ENCODE measurements around the gene SLC32A1. TPM values are rescaled to one million over a fixed set of nuclear protein-coding genes. Genes with fewer than 3 reads are reported as not detected.

The SLC32A1 gene
- total RNA-seq, 2 donors from 2014 or later = not detected

GRCh38 chr20:38737887-38738286 is 13.6 kb downstream of the SLC32A1 start:
- no peaks in the 10 kb centered on the region for H3K36me3 ChIP-seq
- TF ChIP-seq CTCF (IDR thresholded peaks at IDR 0.05) = no peak
- H3K4me1 ChIP-seq = no peaks in the 10 kb centered on the region
- no peak for DNase-seq (ENCODE audit: low spot score)
- H3K9me3 ChIP-seq = no peaks in the 10 kb centered on the region
- H3K27ac ChIP-seq = no peak overlapping the region
- no peak overlapping the region for H3K4me3 ChIP-seq
- no peaks in the 10 kb centered on the region for H3K27me3 ChIP-seq

GRCh38 chr20:38745757-38746156 is 21.5 kb downstream of the SLC32A1 start:
- Histone ChIP-seq H3K4me3 (no peak overlapping the region), H3K27me3 (no peaks in the 10 kb centered on the region), H3K4me1 (peaks cover 0 to 13% of the 10 kb centered on the region in 2 donors), H3K36me3 (no peaks in the 10 kb centered on the region), H3K9me3 (no peaks in the 10 kb centered on the region), H3K27ac (no peak overlapping the region)
- no peak for DNase-seq (ENCODE audit: low spot score)
- no peak for TF ChIP-seq CTCF (IDR thresholded peaks at IDR 0.05)

GRCh38 chr20:38747495-38748096 is 23.3 kb downstream of the SLC32A1 start:
- H3K36me3 ChIP-seq = no peaks in the 10 kb centered on the region
- no peaks in the 10 kb centered on the region for H3K9me3 ChIP-seq
- H3K27me3 ChIP-seq = no peaks in the 10 kb centered on the region
- peaks cover 0 to 13% of the 10 kb centered on the region in 2 donors for H3K4me1 ChIP-seq
- peak overlapping the region; percentile 86 to 92 for H3K27ac ChIP-seq
- TF ChIP-seq CTCF (IDR thresholded peaks at IDR 0.05) = no peak
- no peak for DNase-seq (ENCODE audit: low spot score)
- peak overlapping the region; percentile 77 to 93 for H3K4me3 ChIP-seq

- no peak for TF ChIP-seq CTCF (IDR thresholded peaks at IDR 0.05)
These were observed 24.0 kb downstream of the SLC32A1 start, which contains the start of gene ACTR5 for GRCh38 chr20:38748097-38748860. Gene ACTR5, plus strand, starts transcription at chr20:38748460. Its CDS starts 19 bp downstream, at chr20:38748479.

GRCh38 chr20:38748861-38749149 is 24.5 kb downstream of the SLC32A1 start:
- no peak for DNase-seq (ENCODE audit: low spot score)
- Histone ChIP-seq H3K4me1 (peaks cover 0 to 13% of the 10 kb centered on the region in 2 donors), H3K36me3 (peaks cover 6% of the 10 kb centered on the region), H3K27ac (peak overlapping the region; percentile 86 to 92), H3K27me3 (no peaks in the 10 kb centered on the region), H3K4me3 (peak overlapping the region; percentile 77 to 93), H3K9me3 (no peaks in the 10 kb centered on the region)
- no peak for TF ChIP-seq CTCF (IDR thresholded peaks at IDR 0.05)

More at GRCh38 chr20:38748097-38748860, 24.0 kb downstream of the SLC32A1 start, which contains the start of gene ACTR5:
- Histone ChIP-seq H3K27me3 (no peaks in the 10 kb centered on the region), H3K9me3 (no peaks in the 10 kb centered on the region), H3K4me3 (peak within 1 kb of the TSS; percentile 77 to 93), H3K27ac (peak within 1 kb of the TSS; percentile 86 to 92), H3K36me3 (peaks cover 5% of the 10 kb centered on the region), H3K4me1 (peaks cover 0 to 13% of the 10 kb centered on the region in 2 donors)
- peak; percentile 93 for DNase-seq (ENCODE audit: low spot score)

Data from right atrium auricular region (tissue), 2 donors.